RCC 7860 (cell line): Measurements from ENCODE around the gene PLCL2.
"Not testable (repeated sequence)": the region's sequence is repeated elsewhere in the genome, so short reads cannot be mapped to it uniquely, and the experiment has no call there.

Experiments
- DNase-seq: peaks from one replicate; pipeline ENCODE4 v3.0.0-alpha.2; 2015; ENCODE audit warnings: low spot score
- FAIRE-seq: peaks from 2 replicates; lab custom pipeline; 2012; peaks lifted over from hg19 to GRCh38; lab: Jason Lieb, UNC

The PLCL2 gene

DNA sequence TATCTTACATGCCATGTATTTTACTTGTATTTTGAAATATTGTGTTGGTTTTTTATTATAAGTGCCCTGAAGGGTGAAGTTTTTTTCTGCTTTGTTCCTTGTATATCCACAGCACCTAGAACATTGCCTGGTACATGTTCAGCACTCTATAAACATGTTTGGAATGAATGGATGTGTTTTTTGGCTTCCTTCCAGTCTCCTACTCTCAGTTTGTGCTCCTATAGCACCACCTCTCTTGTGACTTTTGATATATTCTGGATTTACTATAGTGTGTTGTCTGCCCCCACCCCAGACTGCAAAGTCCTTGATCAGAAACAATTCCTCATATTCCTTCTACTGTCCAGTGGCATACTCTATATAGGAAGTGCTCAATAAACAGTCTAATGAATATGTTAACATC is 60.6 kb downstream of the PLCL2 start:
- FAIRE-seq (no peak), DNase-seq (no peak)

DNA sequence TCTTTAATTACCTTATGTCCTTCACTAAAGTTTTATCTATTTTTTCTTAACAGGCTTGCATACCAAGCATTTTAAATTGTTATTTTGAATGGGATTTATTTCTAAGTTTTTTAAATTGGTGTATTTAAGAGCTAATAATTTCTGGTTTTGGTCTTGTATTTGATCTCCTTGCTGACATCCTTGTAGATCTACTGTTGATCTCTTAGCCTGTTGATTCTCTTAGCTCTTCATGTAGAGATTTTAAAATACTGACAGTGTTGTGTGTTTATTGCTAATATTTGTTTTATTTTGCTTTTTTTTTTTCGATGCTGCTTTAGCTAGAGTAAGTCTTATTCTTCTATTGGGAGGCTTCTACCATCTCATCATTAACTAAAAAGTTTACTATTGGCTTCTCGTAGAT is 65.5 kb downstream of the PLCL2 start:
- FAIRE-seq: no peak
- DNase-seq: no peak

DNA sequence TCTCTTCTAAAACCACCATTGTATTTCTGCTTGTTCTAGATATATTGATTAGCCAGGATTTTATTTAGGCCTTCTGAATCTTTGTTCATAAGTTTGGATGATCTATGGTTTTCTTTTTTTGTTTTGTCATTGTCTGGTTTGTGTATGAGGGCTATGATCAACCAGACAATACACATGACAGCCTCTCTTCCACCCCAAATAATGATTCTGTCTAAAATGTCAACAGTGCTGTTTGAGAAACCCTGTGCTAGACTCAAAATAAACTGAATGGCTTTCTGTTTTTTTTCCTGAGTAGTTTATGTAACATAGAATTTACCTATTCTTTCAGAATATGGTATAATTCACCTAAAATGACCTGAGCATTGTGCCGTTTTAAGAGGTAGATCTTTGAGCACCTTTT is 66.1 kb downstream of the PLCL2 start:
- no peak for FAIRE-seq
- no peak for DNase-seq

DNA sequence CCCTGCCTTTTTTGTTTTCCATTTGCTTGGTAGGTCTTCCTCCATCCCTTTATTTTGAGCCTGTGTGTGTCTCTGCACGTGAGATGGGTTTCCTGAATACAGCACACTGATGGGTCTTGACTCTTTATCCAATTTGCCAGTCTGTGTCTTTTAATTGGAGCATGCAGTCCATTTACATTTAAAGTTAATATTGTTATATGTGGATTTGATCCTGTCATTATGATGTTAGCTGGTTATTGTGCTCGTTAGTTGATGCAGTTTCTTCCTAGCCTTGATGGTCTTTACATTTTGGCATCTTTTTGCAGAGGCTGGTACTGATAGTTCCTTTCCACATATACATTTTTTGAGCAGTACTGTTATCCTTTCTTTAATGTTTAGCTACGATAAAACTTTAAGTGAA is 73.1 kb downstream of the PLCL2 start:
- DNase-seq, FAIRE-seq: not testable (repeated sequence)

DNA sequence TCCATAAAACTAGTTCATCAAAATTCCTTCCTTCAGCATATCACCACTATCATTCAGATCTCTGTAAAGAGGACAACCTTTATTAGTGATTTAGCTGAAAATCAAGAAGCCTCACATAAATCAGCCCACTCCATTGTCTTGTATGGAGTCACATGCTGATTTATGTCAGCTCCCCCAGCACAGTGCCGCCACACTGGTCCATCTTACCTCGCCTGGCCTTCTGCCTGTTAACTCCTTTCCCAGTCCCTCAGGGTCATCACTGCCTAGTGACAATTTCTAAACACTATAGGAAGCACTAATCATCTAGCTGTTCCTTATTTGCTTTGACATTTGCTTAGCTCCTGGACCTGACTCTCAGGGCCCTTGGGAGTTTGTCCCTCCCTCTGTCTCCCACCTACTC is 75.4 kb downstream of the PLCL2 start:
- DNase-seq (no peak), FAIRE-seq (no peak)

DNA sequence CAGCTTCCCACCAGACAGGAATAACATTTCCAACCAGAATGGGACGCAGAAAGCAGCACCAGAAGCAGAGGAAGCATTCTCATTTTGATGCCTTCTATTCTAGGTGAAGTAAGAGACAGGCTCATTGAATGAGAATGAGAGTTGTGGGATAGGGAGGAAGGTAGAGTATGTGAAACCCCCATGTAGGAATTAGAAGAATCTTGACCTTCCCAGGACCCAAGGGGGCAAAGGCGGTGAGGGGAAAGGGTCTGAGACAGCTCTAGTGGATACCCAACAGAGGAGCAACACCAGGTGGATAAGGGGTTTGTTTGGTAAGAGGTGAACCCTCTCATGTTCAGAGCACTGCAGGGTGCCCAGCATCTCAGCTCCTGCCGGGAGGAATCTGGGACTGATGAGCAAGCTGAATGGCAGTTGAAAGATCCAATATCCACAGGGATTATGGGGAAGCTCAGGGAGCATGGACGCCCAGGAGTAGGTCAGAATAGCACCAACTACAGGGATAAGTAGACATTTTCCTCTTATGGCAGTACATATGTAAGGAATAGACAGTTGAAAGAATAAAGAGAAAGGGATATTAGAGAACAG is 77.0 kb downstream of the PLCL2 start:
- FAIRE-seq (no peak), DNase-seq (no peak)

DNA sequence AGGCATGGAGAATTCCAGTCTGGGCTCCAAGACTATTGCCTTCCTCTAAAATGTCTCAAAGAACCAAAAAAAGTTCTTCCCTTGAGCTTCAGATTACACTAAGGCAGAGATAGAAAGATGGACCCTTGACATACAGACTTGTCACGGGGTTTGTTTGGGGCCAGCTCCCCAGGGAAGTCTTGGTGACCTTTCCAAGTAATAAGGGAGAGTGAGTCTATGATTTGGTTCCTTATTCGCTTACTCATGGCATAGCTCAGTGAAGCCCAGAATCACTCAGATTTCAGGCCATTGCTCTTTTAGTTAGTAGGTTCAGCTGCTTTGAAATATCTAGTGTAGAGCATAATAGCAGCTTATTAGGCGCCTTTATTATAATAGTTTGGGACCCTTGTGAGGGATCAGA is 90.3 kb downstream of the PLCL2 start:
- FAIRE-seq (no peak), DNase-seq (no peak)

DNA sequence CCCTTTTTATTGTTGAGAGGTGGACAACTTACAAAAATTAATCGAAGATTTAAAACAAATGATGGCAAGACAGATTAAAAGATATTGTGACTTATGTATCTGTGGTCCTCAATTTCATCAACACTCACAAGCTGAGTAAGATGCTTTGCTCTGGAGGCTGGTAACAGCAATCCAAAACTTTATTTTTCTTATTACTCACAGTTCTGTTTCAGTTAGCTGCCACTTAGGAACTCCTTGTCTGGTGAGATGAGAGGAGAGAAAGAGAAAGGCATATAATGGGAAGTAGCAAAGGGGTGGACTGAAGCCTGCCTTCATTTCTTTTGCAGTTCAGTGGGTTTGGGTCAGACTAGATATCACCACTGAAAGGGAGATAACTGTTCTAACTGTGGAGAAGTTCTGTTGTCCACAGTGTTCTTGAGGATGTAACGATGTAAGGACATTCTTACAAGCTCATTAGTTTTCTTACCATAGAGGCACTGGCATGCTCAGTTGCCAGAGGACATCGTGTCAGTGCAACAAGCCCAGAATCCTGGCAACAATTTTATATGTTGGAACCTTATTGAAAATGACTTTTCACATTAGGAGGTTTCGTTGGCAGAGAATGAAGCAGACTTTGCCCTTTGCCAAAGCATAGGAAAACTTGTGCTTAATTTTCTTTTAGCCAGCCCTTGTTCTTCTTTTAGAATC is 93.6 kb downstream of the PLCL2 start:
- no peak for FAIRE-seq
- DNase-seq: no peak

DNA sequence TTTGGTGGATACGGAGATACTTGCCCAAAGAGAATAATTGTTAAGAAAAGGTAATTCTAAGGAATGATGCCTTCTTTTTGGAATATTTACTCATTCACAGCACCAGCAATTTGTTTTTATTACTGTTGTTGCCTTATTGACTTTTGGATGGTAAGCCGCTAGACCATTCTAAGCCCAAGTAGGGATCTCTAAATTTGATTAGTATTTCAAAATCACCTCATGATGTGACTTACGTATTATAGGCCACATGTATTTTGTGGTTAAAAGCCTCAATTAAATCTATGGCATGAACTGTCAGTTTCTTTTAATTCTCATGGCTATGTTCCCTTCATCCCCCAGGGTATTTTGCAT is 94.1 kb downstream of the PLCL2 start:
- DNase-seq: no peak
- no peak for FAIRE-seq

DNA sequence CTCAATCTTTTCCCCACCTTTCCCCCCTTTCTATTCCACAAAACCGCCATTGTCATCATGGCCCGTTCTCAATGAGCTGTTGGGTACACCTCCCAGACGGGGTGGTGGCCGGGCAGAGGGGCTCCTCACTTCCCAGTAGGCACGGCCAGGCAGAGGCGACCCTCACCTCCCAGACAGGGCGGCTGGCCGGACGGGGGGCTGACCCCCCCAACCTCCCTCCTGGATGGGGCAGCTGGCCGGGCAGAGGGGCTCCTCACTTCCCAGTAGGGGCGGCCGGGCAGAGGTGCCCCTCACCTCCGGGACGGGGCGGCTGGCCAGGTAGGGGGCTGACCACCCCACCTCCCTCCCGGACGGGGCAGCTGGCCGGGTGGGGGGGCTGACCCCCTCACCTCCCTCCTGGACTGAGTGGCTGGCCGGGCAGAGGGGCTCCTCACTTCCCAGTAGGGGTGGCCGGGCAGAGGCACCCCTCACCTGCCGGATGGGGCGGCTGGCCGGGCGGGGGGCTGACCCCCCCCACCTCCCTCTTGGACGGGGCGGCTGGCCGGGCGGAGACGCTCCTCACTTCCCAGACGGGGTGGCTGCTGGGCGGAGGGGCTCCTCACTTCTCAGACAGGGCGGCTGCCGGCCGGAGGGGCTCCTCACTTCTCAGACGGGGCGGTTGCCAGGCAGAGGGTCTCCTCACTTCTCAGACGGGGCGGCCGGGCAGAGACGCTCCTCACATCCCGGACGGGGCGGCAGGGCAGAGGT is 95.2 kb downstream of the PLCL2 start:
- not testable (repeated sequence) for FAIRE-seq, DNase-seq

DNA sequence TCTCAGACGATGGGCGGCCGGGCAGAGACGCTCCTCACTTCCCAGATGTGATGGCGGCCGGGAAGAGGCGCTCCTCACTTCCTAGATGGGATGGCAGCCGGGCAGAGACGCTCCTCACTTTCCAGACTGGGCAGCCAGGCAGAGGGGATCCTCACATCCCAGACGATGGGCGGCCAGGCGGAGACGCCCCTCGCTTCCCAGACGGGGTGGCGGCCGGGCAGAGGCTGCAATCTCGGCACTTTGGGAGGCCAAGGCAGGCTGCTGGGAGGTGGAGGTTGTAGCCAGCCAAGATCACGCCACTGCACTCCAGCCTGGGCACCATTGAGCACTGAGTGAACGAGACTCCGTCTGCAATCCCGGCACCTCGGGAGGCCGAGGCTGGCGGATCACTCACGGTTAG is 95.8 kb downstream of the PLCL2 start:
- FAIRE-seq, DNase-seq: not testable (repeated sequence)

DNA sequence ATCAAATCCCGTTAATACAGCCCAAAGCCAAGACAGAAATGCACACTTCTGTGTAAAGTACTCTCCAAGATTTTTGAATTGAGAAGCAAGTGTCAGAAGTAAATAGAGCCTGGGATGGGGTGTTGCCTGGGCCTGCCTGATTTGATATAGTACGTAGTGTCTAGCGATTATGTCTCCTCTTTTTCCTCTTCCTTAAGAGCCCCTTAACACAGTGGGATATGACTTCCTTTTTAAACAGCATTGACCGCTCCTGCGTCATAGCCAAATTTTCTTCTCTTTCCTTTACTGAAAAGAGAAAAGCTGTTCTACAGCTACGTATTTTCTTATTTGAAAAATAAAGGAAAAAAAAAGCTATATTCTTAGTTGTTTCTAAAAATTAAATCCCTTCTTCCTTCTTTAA is 97.7 kb downstream of the PLCL2 start:
- no peak for FAIRE-seq
- DNase-seq: no peak

DNA sequence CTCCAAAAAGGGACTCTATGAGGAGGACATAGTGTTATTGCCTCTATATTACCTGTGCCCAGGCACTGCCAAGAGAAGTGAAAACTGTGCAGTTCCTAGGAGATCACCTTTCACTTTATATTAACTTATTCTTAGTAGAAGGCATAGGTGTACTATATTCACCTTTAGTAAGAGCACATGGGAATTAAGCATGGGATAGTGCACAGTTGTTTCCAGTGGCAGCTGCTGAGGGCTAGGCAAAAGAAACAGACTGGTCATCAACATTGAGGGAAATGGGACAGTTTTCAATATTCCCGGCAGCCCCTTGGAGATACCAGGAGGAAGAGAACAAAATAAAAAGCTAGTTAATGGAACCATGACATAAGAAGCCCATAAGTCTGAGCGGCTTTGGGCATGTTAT is 100.9 kb downstream of the PLCL2 start:
- DNase-seq (no peak), FAIRE-seq (no peak)

DNA sequence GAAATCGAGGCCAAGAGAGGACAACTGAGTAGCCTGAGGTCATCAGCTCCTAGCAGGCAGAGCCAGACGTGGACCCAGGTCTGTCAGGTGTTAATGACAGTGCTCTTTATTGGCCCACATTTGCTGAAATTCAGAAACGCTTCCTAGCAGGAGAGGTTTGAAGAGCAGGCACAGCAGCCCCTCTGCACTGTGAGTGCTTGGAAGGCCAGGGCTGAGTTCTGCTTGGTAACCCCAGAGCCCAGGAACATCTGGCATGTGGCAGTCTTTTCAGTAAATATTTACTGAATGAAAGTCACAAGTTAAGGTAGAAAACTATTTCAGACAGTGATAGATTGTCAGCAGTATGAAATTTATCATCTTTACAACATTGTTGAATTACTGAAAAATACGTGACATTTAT is 102.4 kb downstream of the PLCL2 start:
- no peak for FAIRE-seq
- no peak for DNase-seq

DNA sequence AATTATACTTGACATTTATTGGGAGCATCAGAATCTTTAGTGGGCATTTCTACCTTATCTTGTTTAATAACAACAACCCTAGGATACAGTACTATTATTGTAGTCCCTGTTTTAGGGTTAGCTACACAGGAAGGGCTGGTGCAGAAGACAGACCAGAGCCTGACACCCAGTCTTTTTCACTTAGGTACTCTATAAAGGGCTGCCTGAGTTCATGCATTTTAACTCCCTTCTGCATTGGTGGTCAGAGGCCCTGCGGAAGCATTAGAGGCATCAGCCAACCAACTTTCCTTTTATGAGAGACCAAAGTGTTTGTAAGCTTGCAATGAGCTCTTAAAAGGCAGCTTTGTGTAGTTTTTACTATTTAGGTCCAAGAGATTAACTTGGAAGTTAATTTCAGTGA is 105.4 kb downstream of the PLCL2 start:
- no peak for DNase-seq
- no peak for FAIRE-seq

DNA sequence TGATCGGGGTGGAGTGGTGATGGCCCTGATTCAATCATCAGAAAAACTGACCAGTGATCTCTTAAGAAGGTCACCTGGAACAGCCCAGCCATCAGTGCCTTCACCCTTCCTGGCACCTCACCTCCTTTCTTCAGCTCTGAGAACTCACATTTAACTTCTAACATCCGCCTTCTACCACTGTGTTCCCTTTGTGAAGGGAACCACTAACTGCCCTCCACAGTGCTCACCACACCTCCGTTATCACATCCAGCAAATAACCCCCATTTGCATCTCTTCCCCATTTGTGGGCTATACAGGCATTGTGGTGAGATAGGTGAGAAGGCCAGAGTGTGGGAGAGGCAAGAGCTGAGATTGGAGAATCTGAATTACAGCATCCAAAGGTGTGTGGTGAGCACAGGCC is 107.4 kb downstream of the PLCL2 start:
- no peak for FAIRE-seq
- DNase-seq: no peak

DNA sequence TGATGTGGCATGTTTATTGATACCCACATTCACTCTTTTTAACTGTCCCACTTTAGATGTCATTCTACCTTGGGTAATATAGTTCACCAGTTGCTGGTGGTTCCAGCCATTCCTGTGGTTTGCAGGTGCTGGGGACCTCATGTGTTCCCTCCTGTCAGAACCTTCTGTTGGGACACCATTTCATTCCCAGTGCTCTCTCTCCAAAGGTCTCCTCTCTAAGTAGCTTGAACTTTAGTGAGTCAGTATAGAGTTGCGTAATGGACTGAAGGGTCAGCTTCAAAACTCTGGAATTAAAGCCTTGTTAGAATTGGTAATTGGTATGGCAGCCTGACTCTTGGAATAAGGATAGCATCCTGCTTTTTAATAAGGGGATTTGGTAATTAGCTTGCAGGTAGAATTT is 108.5 kb downstream of the PLCL2 start:
- DNase-seq (no peak), FAIRE-seq (no peak)

DNA sequence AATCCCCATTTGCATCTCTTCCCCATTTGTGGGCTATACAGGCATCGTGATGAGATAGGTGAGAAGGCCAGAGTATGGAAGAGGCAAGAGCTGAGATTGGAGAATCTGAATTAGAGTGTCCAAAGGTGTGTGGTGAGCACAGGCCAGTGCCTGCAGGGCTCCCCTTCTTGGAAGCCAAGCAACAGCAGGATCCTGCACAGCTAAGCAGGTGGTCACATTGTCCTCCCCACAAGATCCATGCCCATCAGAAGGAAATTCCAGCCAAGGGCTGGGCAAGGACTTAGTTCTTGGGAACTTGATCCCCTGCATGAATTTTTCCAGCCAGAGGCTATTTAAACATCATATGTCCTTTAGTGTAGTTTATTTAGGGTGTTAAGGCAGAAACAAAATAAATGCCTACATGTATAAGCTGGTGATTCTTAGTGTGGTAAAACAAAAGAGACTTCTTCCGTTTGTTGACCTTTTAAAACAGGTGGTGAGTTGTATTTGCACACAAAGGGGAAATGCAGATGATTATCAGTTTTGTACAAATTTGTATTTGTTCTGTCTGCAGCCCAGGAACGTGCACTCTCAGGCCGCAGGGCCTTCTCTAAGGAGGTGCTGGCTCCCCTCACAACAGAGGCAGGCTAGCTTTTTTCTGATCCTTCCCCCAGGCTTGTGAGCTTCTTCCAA is 110.2 kb downstream of the PLCL2 start:
- FAIRE-seq (no peak), DNase-seq (no peak)

DNA sequence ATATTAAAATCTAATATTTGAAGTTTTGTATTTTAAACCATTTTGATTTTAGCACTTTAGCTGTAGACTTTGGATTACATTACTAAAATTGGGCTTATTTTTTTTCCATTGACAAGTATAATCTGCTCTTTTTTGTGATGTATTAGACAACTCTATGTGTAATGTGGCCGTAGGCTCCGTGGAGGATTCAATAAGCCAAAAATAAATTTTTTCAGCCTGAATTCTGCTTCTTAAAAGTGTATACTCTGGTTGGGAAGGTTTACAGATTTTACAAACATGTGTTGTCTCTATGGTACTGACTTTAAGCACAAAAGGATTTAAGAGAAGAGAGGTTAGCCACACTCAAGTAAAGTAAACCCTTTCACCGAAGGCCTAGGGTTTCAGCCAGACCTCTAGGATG is 110.8 kb downstream of the PLCL2 start:
- FAIRE-seq: no peak
- DNase-seq: no peak

DNA sequence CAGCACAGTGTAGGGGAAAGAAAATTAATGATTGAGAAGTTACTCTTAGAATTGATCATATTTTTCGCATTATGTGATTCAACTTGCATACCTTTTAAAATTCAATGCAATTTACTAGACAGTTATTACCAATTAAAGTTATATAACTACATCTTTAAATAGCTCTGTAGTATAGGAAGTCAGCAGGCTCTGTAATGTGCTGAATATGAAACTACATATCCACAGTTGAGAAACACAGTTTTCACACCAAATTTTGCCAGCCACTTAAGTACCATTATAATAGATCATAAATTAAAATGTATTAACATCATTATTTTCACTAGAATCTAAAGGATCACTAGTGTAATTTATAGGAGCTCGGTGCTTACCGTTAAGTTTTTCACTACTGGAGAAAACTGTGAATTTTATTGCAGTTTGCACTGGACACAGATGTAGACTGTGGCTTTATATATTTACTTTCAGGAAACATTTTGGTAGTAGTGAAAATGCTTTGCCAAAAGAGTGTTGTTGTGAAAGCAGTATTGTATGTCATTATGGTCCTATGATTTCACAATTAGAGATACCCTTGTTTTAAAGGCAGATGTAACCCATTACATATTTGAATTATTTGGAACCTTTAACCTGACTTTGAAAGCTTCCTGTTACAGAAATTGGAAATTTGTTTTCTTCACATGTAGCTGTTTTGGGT is 113.6 kb downstream of the PLCL2 start:
- FAIRE-seq (no peak), DNase-seq (no peak)

DNA sequence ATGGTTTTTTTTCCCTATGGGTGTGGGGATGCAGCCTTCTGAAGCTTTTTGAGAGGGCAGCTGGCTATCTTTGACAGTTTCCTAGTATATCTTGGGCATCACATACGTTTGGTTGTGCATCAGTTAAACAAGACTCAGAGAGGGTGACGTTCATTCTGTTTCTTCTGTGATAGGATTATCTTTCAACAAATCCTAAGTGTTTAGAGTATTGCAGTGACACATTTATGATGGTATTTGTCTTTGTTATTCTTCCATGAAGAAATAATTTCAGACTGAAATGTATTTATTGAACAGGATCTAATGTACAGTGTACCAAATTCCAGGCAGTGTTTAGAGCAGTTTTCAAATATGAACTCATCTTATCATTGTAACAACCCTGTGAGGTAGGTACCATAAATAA is 114.4 kb downstream of the PLCL2 start:
- FAIRE-seq: no peak
- no peak for DNase-seq
